Neural progenitor cell (in vitro differentiated cells): ENCODE results near the gene OPA1. TPM values are rescaled to one million over a fixed set of nuclear protein-coding genes. Genes with fewer than 3 reads are reported as not detected.
A peak's percentile ranks its signal among the peaks of the same experiment; 100 is the strongest.

Source experiments
- DNase-seq: peaks from one replicate; pipeline ENCODE4 v3.0.0-alpha.2; 2016; ENCODE audit warnings: low spot score
- H2AFZ ChIP-seq: fragments of 200-600 bp; sonication (generic); replicated peaks from 2 replicates; pipeline ENCODE4 v1.6.1; 2016; ENCODE audit warnings: antibody characterized with exemption
- H3F3A ChIP-seq: fragments of 200-600 bp; sonication (generic); 2 replicates; pipeline ENCODE4 v1.6.1; 2016; ENCODE audit warnings: antibody characterized with exemption, low read depth
- H3K27ac ChIP-seq: fragments of 200-600 bp; sonication (generic); 2 replicates; pipeline ENCODE4 v1.5.1; 2016; ENCODE audit warnings: mild to moderate bottlenecking
- H3K27me3 ChIP-seq: fragments of 200-600 bp; sonication (generic); 2 replicates; pipeline ENCODE4 v1.6.1; 2016; ENCODE audit warnings: mild to moderate bottlenecking, moderate library complexity
- H3K36me3 ChIP-seq: fragments of 200-600 bp; sonication (generic); 2 replicates; pipeline ENCODE4 v1.5.1; 2016
- H3K4me1 ChIP-seq: fragments of 200-600 bp; sonication (generic); 2 replicates; pipeline ENCODE4 v1.6.1; 2016; ENCODE audit warnings: mixed run types
- H3K4me2 ChIP-seq: fragments of 200-600 bp; sonication (generic); 2 replicates; pipeline ENCODE4 v1.6.1; 2016
- H3K4me3 ChIP-seq: fragments of 200-600 bp; sonication (generic); 2 replicates; pipeline ENCODE4 v1.5.1; 2016
- H3K79me2 ChIP-seq: fragments of 200-600 bp; sonication (generic); 2 replicates; pipeline ENCODE4 v1.6.1; 2016; ENCODE audit warnings: low read depth
- H3K9ac ChIP-seq: fragments of 200-600 bp; sonication (generic); 2 replicates; pipeline ENCODE4 v1.6.1; 2016
- H3K9me3 ChIP-seq: fragments of 200-600 bp; sonication (generic); 2 replicates; pipeline ENCODE4 v1.5.1; 2016; ENCODE audit warnings: low read depth
- H4K20me1 ChIP-seq: fragments of 200-600 bp; sonication (generic); 2 replicates; pipeline ENCODE4 v1.6.1; 2016; ENCODE audit warnings: low read depth
- H3K27ac Mint-ChIP-seq: 3 replicates; pipeline ENCODE4 v1.8.0; 2021; ENCODE audit warnings: mixed read lengths
- H3K27me3 Mint-ChIP-seq: 2 replicates; pipeline ENCODE4 v1.8.0; 2022; ENCODE audit warnings: low read depth, mild to moderate bottlenecking, inconsistent platforms, moderate library complexity, mixed read lengths; ENCODE audit not compliant: insufficient read depth
- H3K36me3 Mint-ChIP-seq: 3 replicates; pipeline ENCODE4 v1.8.0; 2021; ENCODE audit warnings: mixed read lengths
- H3K4me1 Mint-ChIP-seq: 3 replicates; pipeline ENCODE4 v1.8.0; 2021; ENCODE audit warnings: mixed read lengths
- H3K4me3 Mint-ChIP-seq: 3 replicates; pipeline ENCODE4 v1.8.0; 2021; ENCODE audit warnings: mild to moderate bottlenecking, moderate library complexity, mixed read lengths
- H3K9me3 Mint-ChIP-seq: 3 replicates; pipeline ENCODE4 v1.8.0; 2020; ENCODE audit warnings: mixed read lengths
- EZH2 ChIP-seq: fragments of 200-600 bp; sonication (generic); IDR thresholded peaks from 2 replicates; pipeline ENCODE4 v1.6.1; 2017; ENCODE audit warnings: antibody characterized with exemption, mild to moderate bottlenecking, moderate library complexity
- EZH2phosphoT487 ChIP-seq: fragments of 200-600 bp; sonication (generic); IDR thresholded peaks from 2 replicates; pipeline ENCODE4 v1.6.1; 2017; ENCODE audit warnings: antibody characterized with exemption
- total RNA-seq: library from RNA; depleted of rRNA; stranded (reverse); fragments of >200 nt; gene quantifications from 2 replicates; pipeline ENCODE4 v1.2.3, GENCODE V29; 2015; ENCODE audit warnings: low replicate concordance
- TF ChIP-seq, protein P1 (sequence below): fragments of 200-600 bp; sonication (generic); IDR thresholded peaks from 2 replicates; pipeline ENCODE4 v1.5.1; 2017; ENCODE audit warnings: antibody characterized with exemption, mild to moderate bottlenecking

Gene OPA1
- total RNA-seq: 69.1 and 125 TPM in 2 replicates

GRCh38 chr3:193592841-193593667, at the start of gene OPA1:
OPA1 (plus strand) TSS chr3:193593208; CDS start chr3:193593378, 170 bp downstream.
- Mint-ChIP-seq H3K4me3 (peak within 1 kb of the TSS; percentile 96), H3K27me3 (no peaks in the 10 kb centered on the region), H3K36me3 (peaks cover 8% of the 10 kb centered on the region), H3K9me3 (no peaks in the 10 kb centered on the region), H3K4me1 (peaks cover 25% of the 10 kb centered on the region), H3K27ac (peak within 1 kb of the TSS; percentile 87)
- Histone ChIP-seq H2AFZ (peak within 1 kb of the TSS; percentile 93), H3F3A (peaks cover 10% of the 10 kb centered on the region), H3K27ac (no peak within 1 kb of the TSS), H3K4me3 (peak within 1 kb of the TSS; percentile 75), H4K20me1 (peaks cover 3% of the 10 kb centered on the region), H3K9ac (peak within 1 kb of the TSS; percentile 57), H3K4me1 (peaks cover 6% of the 10 kb centered on the region), H3K27me3 (no peaks in the 10 kb centered on the region), H3K79me2 (peaks cover 49% of the 10 kb centered on the region), H3K4me2 (peak within 1 kb of the TSS; percentile 87), H3K9me3 (no peaks in the 10 kb centered on the region), H3K36me3 (no peaks in the 10 kb centered on the region)
- TF ChIP-seq, protein P1, sequence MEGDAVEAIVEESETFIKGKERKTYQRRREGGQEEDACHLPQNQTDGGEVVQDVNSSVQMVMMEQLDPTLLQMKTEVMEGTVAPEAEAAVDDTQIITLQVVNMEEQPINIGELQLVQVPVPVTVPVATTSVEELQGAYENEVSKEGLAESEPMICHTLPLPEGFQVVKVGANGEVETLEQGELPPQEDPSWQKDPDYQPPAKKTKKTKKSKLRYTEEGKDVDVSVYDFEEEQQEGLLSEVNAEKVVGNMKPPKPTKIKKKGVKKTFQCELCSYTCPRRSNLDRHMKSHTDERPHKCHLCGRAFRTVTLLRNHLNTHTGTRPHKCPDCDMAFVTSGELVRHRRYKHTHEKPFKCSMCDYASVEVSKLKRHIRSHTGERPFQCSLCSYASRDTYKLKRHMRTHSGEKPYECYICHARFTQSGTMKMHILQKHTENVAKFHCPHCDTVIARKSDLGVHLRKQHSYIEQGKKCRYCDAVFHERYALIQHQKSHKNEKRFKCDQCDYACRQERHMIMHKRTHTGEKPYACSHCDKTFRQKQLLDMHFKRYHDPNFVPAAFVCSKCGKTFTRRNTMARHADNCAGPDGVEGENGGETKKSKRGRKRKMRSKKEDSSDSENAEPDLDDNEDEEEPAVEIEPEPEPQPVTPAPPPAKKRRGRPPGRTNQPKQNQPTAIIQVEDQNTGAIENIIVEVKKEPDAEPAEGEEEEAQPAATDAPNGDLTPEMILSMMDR: peak; percentile 45
- peak; percentile 38 for TF ChIP-seq EZH2
- no peak for TF ChIP-seq EZH2phosphoT487
- peak; percentile 100 for DNase-seq

DNA sequence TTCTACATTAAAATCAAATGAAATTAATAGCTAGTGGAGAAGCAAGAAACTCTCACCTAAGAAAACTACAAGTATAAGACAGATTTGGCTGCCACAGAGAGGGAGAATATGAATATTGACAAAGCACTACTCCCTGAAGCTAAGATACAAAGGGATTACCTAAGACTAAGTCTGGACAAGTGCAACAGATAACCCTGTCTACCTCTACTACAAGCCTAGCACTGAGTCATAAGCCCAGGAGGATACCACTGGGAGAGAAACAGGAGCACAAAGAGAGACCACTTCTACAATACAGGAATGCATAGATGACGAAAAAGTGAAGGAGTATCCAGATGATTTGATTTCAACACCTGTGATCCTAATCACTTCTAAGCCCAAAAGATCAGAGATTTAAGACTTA, 48.7 kb upstream of the OPA1 start:
- Histone ChIP-seq H4K20me1 (no peaks in the 10 kb centered on the region), H3K27me3 (no peaks in the 10 kb centered on the region), H3K4me1 (peaks cover 13% of the 10 kb centered on the region), H3K9me3 (peaks cover 4% of the 10 kb centered on the region), H3K4me2 (no peak overlapping the region), H3F3A (no peaks in the 10 kb centered on the region), H3K27ac (no peak overlapping the region), H3K36me3 (no peaks in the 10 kb centered on the region), H3K9ac (no peak overlapping the region), H3K79me2 (no peaks in the 10 kb centered on the region), H3K4me3 (no peak overlapping the region), H2AFZ (no peak overlapping the region)
- peaks cover 13% of the 10 kb centered on the region for H3K9me3 Mint-ChIP-seq
- no peak overlapping the region for H3K27ac Mint-ChIP-seq
- H3K4me3 Mint-ChIP-seq: no peak overlapping the region
- no peaks in the 10 kb centered on the region for H3K27me3 Mint-ChIP-seq
- DNase-seq: no peak
- no peaks in the 10 kb centered on the region for H3K36me3 Mint-ChIP-seq
- peaks cover 6% of the 10 kb centered on the region for H3K4me1 Mint-ChIP-seq
- no peak for TF ChIP-seq EZH2
- no peak for TF ChIP-seq EZH2phosphoT487
- TF ChIP-seq, protein P1: no peak

DNA sequence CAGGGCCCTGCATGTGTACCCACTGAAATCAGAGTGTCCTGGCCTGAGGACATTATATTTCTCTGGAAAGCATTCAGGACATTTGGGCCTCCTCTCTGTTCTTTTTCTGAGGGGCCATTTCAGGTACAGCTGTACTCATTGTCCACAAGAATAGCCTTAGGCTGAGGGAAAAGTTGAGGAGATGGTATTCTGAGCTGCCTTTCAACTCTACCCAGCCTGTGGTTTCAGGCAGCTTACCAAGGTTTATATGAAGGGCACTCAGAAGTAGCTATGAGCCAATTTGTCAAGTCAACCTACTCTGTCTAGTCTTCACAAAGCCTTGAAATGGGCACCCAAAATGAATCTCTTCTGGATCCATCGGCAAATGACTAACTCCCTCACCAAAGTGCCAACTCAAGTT, 47.7 kb upstream of the OPA1 start:
- Histone ChIP-seq H3K9ac (no peak overlapping the region), H3K27me3 (no peaks in the 10 kb centered on the region), H2AFZ (no peak overlapping the region), H3F3A (no peaks in the 10 kb centered on the region), H3K9me3 (peaks cover 4% of the 10 kb centered on the region), H3K4me1 (peaks cover 13% of the 10 kb centered on the region), H4K20me1 (no peaks in the 10 kb centered on the region), H3K79me2 (no peaks in the 10 kb centered on the region), H3K36me3 (no peaks in the 10 kb centered on the region), H3K4me2 (no peak overlapping the region), H3K27ac (no peak overlapping the region), H3K4me3 (no peak overlapping the region)
- Mint-ChIP-seq H3K27ac (no peak overlapping the region), H3K4me1 (peaks cover 6% of the 10 kb centered on the region), H3K36me3 (no peaks in the 10 kb centered on the region), H3K4me3 (no peak overlapping the region), H3K9me3 (peaks cover 13% of the 10 kb centered on the region), H3K27me3 (no peaks in the 10 kb centered on the region)
- DNase-seq: no peak
- TF ChIP-seq EZH2 (no peak), EZH2phosphoT487 (no peak)
- TF ChIP-seq, protein P1: no peak
